BLaER1 treated with 17β-estradiol and CSF1 and Interleukin-3, amounts not matched to agents 10 nM and 100 nM (cell line): Measurements from ENCODE around the gene MSRB3.
A peak's percentile ranks its signal among the peaks of the same experiment; 100 is the strongest.

Experiments used
- H3K27ac ChIP-seq, 11 experiments: shearing (Covaris generic); formaldehyde crosslinking; 2 replicates each; pipeline ENCODE4 v1.8.1; 2022
- H3K27me3 ChIP-seq, 11 experiments: shearing (Covaris generic); formaldehyde crosslinking; 2 replicates each; pipeline ENCODE4 v1.8.1; 2022
- H3K36me3 ChIP-seq, 11 experiments: shearing (Covaris generic); formaldehyde crosslinking; 2 replicates each; pipeline ENCODE4 v1.8.1; 2022
- H3K4me1 ChIP-seq, 10 experiments: shearing (Covaris generic); formaldehyde crosslinking; 2 replicates each; pipeline ENCODE4 v1.8.1; 2022
- H3K4me2 ChIP-seq, 11 experiments: shearing (Covaris generic); formaldehyde crosslinking; 2 replicates each; pipeline ENCODE4 v1.8.1; 2022
- H3K4me3 ChIP-seq, 10 experiments: shearing (Covaris generic); formaldehyde crosslinking; 2 replicates each; pipeline ENCODE4 v1.8.1; 2022
- H3K9ac ChIP-seq, 11 experiments: shearing (Covaris generic); formaldehyde crosslinking; 2 replicates each; pipeline ENCODE4 v1.8.1; 2022
- H3K9me3 ChIP-seq, 11 experiments: shearing (Covaris generic); formaldehyde crosslinking; replicated peaks in 1 of 11; 2 replicates each; pipeline ENCODE4 v1.8.1; 2022
- H4K20me1 ChIP-seq, 11 experiments: shearing (Covaris generic); formaldehyde crosslinking; 2 replicates each; pipeline ENCODE4 v1.8.1; 2022
- Cebpa-rat ChIP-seq, 11 experiments: shearing (Covaris generic); IDR thresholded peaks; 2 replicates each; pipeline ENCODE4 v1.8.1; 2022

MSRB3 gene

GRCh38 chr12:65494537-65494936 lies 216.1 kb downstream of the MSRB3 start:
- TF ChIP-seq Cebpa-rat (IDR thresholded peaks at IDR 0.05) = no peak
- Histone ChIP-seq H3K4me1 (peaks cover 31 to 50% (median 45%) of the 10 kb centered on the region in 10 experiments), H3K36me3 (no peaks in the 10 kb centered on the region), H3K27ac (no peak overlapping the region), H3K9ac (no peak overlapping the region), H3K27me3 (peaks cover 0 to 20% (median 0%) of the 10 kb centered on the region in 11 experiments; a peak in 6 of 22 replicates), H3K4me3 (no peak overlapping the region), H4K20me1 (no peaks in the 10 kb centered on the region), H3K9me3 (peaks cover 0 to 12% (median 5%) of the 10 kb centered on the region in 11 experiments; a peak in 8 of 22 replicates), H3K4me2 (peak overlapping the region; percentile 1 to 79 (median 48); a peak in 16 of 22 replicates)

GRCh38 chr12:65495233-65495632 lies 216.8 kb downstream of the MSRB3 start:
- TF ChIP-seq Cebpa-rat (IDR thresholded peaks at IDR 0.05) = no peak
- H3K4me3 ChIP-seq = no peak overlapping the region
- H3K27ac ChIP-seq = no peak overlapping the region
- H4K20me1 ChIP-seq = no peaks in the 10 kb centered on the region
- peaks cover 0 to 12% (median 5%) of the 10 kb centered on the region in 11 experiments; a peak in 7 of 22 replicates for H3K9me3 ChIP-seq
- H3K4me1 ChIP-seq = peaks cover 32 to 50% (median 46%) of the 10 kb centered on the region in 10 experiments
- H3K9ac ChIP-seq = no peak overlapping the region
- peaks cover 0 to 20% (median 0%) of the 10 kb centered on the region in 11 experiments; a peak in 6 of 22 replicates for H3K27me3 ChIP-seq
- H3K4me2 ChIP-seq = peak overlapping the region; percentile 9 to 79 (median 48); a peak in 18 of 22 replicates
- no peaks in the 10 kb centered on the region for H3K36me3 ChIP-seq

GRCh38 chr12:65496617-65497016 lies 218.1 kb downstream of the MSRB3 start:
- Histone ChIP-seq H3K36me3 (no peaks in the 10 kb centered on the region), H3K4me2 (peak overlapping the region; percentile 13 to 79 (median 48); a peak in 18 of 22 replicates), H3K9me3 (peaks cover 0 to 8% (median 3%) of the 10 kb centered on the region in 11 experiments; a peak in 6 of 22 replicates), H4K20me1 (no peaks in the 10 kb centered on the region), H3K9ac (no peak overlapping the region), H3K27ac (no peak overlapping the region), H3K27me3 (peaks cover 0 to 20% (median 0%) of the 10 kb centered on the region in 11 experiments; a peak in 6 of 22 replicates), H3K4me3 (no peak overlapping the region), H3K4me1 (peaks cover 41 to 57% (median 50%) of the 10 kb centered on the region in 10 experiments)
- TF ChIP-seq Cebpa-rat (IDR thresholded peaks at IDR 0.05) = peak in 5 of 11 experiments; percentile 26 to 71 (median 43); a peak in 5 of 22 replicates

- Histone ChIP-seq H3K9me3 (0 out of 22 replicates have a peak, but pooled peaks cover 0 to 4% (median 0%) of the 10 kb centered on the region in 11 experiments), H3K4me3 (no peak overlapping the region), H3K9ac (no peak overlapping the region), H3K27ac (no peak overlapping the region), H3K36me3 (no peaks in the 10 kb centered on the region), H4K20me1 (no peaks in the 10 kb centered on the region), H3K4me2 (no peak overlapping the region), H3K27me3 (peaks cover 0 to 20% (median 0%) of the 10 kb centered on the region in 11 experiments; a peak in 6 of 22 replicates), H3K4me1 (peaks cover 38 to 53% (median 46%) of the 10 kb centered on the region in 10 experiments)
- no peak for TF ChIP-seq Cebpa-rat (IDR thresholded peaks at IDR 0.05)
Measured at GRCh38 chr12:65497660-65498059, 219.2 kb downstream of the MSRB3 start.

GRCh38 chr12:65499167-65499566 lies 220.7 kb downstream of the MSRB3 start:
- Histone ChIP-seq H4K20me1 (no peaks in the 10 kb centered on the region), H3K4me3 (no peak overlapping the region), H3K27me3 (peaks cover 0 to 13% (median 0%) of the 10 kb centered on the region in 11 experiments; a peak in 6 of 22 replicates), H3K27ac (no peak overlapping the region), H3K4me1 (peaks cover 25 to 38% (median 32%) of the 10 kb centered on the region in 10 experiments; a peak in 19 of 20 replicates), H3K9ac (no peak overlapping the region), H3K36me3 (no peaks in the 10 kb centered on the region), H3K4me2 (no peak overlapping the region), H3K9me3 (0 out of 22 replicates have a peak, but pooled peaks cover 0 to 4% (median 0%) of the 10 kb centered on the region in 11 experiments)
- no peak for TF ChIP-seq Cebpa-rat (IDR thresholded peaks at IDR 0.05)

- Histone ChIP-seq H3K4me1 (peaks cover 15 to 27% (median 21%) of the 10 kb centered on the region in 10 experiments; a peak in 19 of 20 replicates), H3K4me3 (no peak overlapping the region), H4K20me1 (no peaks in the 10 kb centered on the region), H3K4me2 (peak overlapping the region in 3 of 11 experiments; percentile 1 to 14 (median 2); a peak in 4 of 22 replicates), H3K9me3 (0 out of 22 replicates have a peak, but pooled peaks cover 0 to 4% (median 0%) of the 10 kb centered on the region in 11 experiments), H3K27ac (no peak overlapping the region), H3K27me3 (0 out of 22 replicates have a peak, but pooled peaks cover 0 to 13% (median 0%) of the 10 kb centered on the region in 11 experiments), H3K9ac (no peak overlapping the region), H3K36me3 (no peaks in the 10 kb centered on the region)
- TF ChIP-seq Cebpa-rat (IDR thresholded peaks at IDR 0.05) = no peak
Measured at GRCh38 chr12:65500091-65500900, 221.8 kb downstream of the MSRB3 start.

- H3K4me3 ChIP-seq = no peak overlapping the region
- no peaks in the 10 kb centered on the region for H3K36me3 ChIP-seq
- no peaks in the 10 kb centered on the region for H4K20me1 ChIP-seq
- H3K27me3 ChIP-seq = 0 out of 22 replicates have a peak, but pooled peaks cover 0 to 11% (median 0%) of the 10 kb centered on the region in 11 experiments
- no peak for TF ChIP-seq Cebpa-rat (IDR thresholded peaks at IDR 0.05)
- H3K4me2 ChIP-seq = no peak overlapping the region
- H3K27ac ChIP-seq = no peak overlapping the region
- peaks cover 11 to 18% (median 14%) of the 10 kb centered on the region in 10 experiments; a peak in 19 of 20 replicates for H3K4me1 ChIP-seq
- no peaks in the 10 kb centered on the region for H3K9me3 ChIP-seq
- no peak overlapping the region for H3K9ac ChIP-seq
Measured at GRCh38 chr12:65501093-65501621, 222.7 kb downstream of the MSRB3 start.

- H3K4me2 ChIP-seq = no peak overlapping the region
- no peaks in the 10 kb centered on the region for H3K9me3 ChIP-seq
- H3K4me3 ChIP-seq = no peak overlapping the region
- peaks cover 4 to 11% (median 7%) of the 10 kb centered on the region in 10 experiments; a peak in 14 of 20 replicates for H3K4me1 ChIP-seq
- H3K36me3 ChIP-seq = no peaks in the 10 kb centered on the region
- TF ChIP-seq Cebpa-rat (IDR thresholded peaks at IDR 0.05) = no peak
- H3K9ac ChIP-seq = no peak overlapping the region
- no peak overlapping the region for H3K27ac ChIP-seq
- no peaks in the 10 kb centered on the region for H4K20me1 ChIP-seq
- 0 out of 22 replicates have a peak, but pooled peaks cover 0 to 4% (median 0%) of the 10 kb centered on the region in 11 experiments for H3K27me3 ChIP-seq
Measured at GRCh38 chr12:65501935-65502334, 223.5 kb downstream of the MSRB3 start.

GRCh38 chr12:65504417-65504816 lies 225.9 kb downstream of the MSRB3 start:
- Histone ChIP-seq H3K9ac (no peak overlapping the region), H3K9me3 (no peaks in the 10 kb centered on the region), H3K4me1 (peaks cover 3 to 11% (median 6%) of the 10 kb centered on the region in 10 experiments; a peak in 11 of 20 replicates), H3K36me3 (no peaks in the 10 kb centered on the region), H4K20me1 (no peaks in the 10 kb centered on the region), H3K27ac (no peak overlapping the region), H3K4me2 (no peak overlapping the region), H3K27me3 (no peaks in the 10 kb centered on the region), H3K4me3 (no peak overlapping the region)
- no peak for TF ChIP-seq Cebpa-rat (IDR thresholded peaks at IDR 0.05)
